ENCODE results near the gene PDSS2.

Gene PDSS2

DNA sequence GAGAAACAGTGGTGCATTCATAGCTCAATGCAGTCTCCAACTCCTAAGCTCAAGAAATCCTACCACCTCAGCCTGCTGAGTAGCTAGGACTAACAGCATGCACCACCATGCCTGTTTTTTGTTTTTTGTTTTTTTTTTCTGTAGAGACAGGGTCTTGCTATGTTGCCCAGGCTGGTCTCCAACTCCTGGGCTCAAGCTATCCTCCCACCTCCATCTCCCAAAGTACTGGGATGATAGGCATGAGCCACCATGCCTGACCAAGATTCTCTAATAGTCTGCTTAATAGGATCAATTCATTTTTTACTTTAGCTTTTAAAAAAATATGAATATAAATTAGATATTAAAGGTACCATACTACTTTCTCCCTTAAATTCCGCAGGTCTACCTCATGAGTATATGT lies 191.7 kb downstream of the PDSS2 start:
- Histone ChIP-seq H3K79me2 (ENCODE audit: insufficient read depth, low read length) (no peaks in the 10 kb centered on the region), H3K27me3 (ENCODE audit: insufficient read depth, low read length, poor library complexity, severe bottlenecking) (no peaks in the 10 kb centered on the region), H3K9ac (ENCODE audit: low read depth, low read length, poor library complexity, severe bottlenecking) (no peak overlapping the region), H3K9me3 (ENCODE audit: insufficient read depth, low read depth, low read length) (no peaks in the 10 kb centered on the region), H3K9me2 (replicated peaks; ENCODE audit: low read depth, low read length) (no peaks in the 10 kb centered on the region), H4K20me1 (ENCODE audit: insufficient read depth, low read length, poor library complexity, severe bottlenecking) (no peaks in the 10 kb centered on the region), H3F3A (ENCODE audit: low read depth) (no peaks in the 10 kb centered on the region), H2AFZ (ENCODE audit: low read length) (no peak overlapping the region), H3K4me2 (ENCODE audit: low read depth, low read length, poor library complexity, severe bottlenecking) (no peak overlapping the region), H3K4me1 (ENCODE audit: insufficient read depth, low read length, poor library complexity, severe bottlenecking) (no peaks in the 10 kb centered on the region), H3K4me3 (ENCODE audit: low read length, poor library complexity, severe bottlenecking) (no peak overlapping the region), H3K36me3 (ENCODE audit: insufficient read depth, low read length) (no peaks in the 10 kb centered on the region)
- TF ChIP-seq, protein P1, sequence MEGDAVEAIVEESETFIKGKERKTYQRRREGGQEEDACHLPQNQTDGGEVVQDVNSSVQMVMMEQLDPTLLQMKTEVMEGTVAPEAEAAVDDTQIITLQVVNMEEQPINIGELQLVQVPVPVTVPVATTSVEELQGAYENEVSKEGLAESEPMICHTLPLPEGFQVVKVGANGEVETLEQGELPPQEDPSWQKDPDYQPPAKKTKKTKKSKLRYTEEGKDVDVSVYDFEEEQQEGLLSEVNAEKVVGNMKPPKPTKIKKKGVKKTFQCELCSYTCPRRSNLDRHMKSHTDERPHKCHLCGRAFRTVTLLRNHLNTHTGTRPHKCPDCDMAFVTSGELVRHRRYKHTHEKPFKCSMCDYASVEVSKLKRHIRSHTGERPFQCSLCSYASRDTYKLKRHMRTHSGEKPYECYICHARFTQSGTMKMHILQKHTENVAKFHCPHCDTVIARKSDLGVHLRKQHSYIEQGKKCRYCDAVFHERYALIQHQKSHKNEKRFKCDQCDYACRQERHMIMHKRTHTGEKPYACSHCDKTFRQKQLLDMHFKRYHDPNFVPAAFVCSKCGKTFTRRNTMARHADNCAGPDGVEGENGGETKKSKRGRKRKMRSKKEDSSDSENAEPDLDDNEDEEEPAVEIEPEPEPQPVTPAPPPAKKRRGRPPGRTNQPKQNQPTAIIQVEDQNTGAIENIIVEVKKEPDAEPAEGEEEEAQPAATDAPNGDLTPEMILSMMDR (conservative IDR thresholded peaks at IDR 0.05; ENCODE audit: low read length) = no peak
- TF ChIP-seq EZH2phosphoT487 (IDR thresholded peaks at IDR 0.05; ENCODE audit: borderline replicate concordance) = no peak

DNA sequence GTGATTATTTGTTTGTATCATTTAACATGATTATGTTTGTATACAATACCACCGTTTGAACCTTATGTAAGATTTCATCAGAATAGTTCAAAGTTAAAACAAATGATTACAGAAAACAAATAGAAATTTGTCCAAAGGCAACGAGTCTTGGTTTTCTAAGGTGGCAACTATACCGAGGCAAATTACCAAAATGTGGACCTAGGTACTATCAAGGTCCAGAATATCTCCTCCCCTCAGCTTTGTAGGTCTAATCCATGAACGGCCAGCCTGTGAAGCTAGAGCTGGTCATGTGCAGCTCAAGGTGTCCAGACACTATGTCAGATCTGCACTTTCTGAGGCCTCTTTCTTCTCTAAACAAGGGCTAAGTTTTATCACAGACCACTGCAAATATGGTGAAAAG lies 192.4 kb downstream of the PDSS2 start:
- H3K9me3 ChIP-seq (ENCODE audit: insufficient read depth, low read depth, low read length) = no peaks in the 10 kb centered on the region
- H3F3A ChIP-seq (ENCODE audit: low read depth) = no peaks in the 10 kb centered on the region
- no peaks in the 10 kb centered on the region for H3K79me2 ChIP-seq (ENCODE audit: insufficient read depth, low read length)
- no peaks in the 10 kb centered on the region for H4K20me1 ChIP-seq (ENCODE audit: insufficient read depth, low read length, poor library complexity, severe bottlenecking)
- no peak overlapping the region for H2AFZ ChIP-seq (ENCODE audit: low read length)
- H3K9me2 ChIP-seq (replicated peaks; ENCODE audit: low read depth, low read length) = no peaks in the 10 kb centered on the region
- H3K4me1 ChIP-seq (ENCODE audit: insufficient read depth, low read length, poor library complexity, severe bottlenecking) = no peaks in the 10 kb centered on the region
- H3K4me2 ChIP-seq (ENCODE audit: low read depth, low read length, poor library complexity, severe bottlenecking) = no peak overlapping the region
- no peaks in the 10 kb centered on the region for H3K27me3 ChIP-seq (ENCODE audit: insufficient read depth, low read length, poor library complexity, severe bottlenecking)
- TF ChIP-seq, protein P1 (conservative IDR thresholded peaks at IDR 0.05; ENCODE audit: low read length) = no peak
- no peak for TF ChIP-seq EZH2phosphoT487 (IDR thresholded peaks at IDR 0.05; ENCODE audit: borderline replicate concordance)
- H3K36me3 ChIP-seq (ENCODE audit: insufficient read depth, low read length) = no peaks in the 10 kb centered on the region
- no peak overlapping the region for H3K4me3 ChIP-seq (ENCODE audit: low read length, poor library complexity, severe bottlenecking)
- H3K9ac ChIP-seq (ENCODE audit: low read depth, low read length, poor library complexity, severe bottlenecking) = no peak overlapping the region

DNA sequence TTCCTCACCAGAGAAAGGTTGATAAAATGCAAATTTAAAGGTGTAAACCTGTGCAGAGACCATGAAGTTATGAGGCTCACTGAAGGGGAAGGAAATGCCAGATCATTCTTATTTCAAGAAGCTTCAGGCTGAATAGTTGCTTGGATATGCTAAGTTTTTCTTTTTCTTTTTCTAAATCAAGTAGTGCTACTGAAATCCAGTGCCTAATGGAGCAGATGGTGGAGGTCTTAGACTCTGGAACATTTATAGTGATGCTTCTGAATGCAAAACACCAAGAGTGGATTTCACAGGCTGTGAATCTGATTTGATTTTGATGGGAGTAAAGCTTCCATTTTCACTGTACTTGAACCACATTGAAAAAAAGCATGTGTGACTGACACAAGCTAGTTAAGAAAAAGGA lies 192.8 kb downstream of the PDSS2 start:
- no peak overlapping the region for H2AFZ ChIP-seq (ENCODE audit: low read length)
- no peaks in the 10 kb centered on the region for H3K79me2 ChIP-seq (ENCODE audit: insufficient read depth, low read length)
- no peaks in the 10 kb centered on the region for H4K20me1 ChIP-seq (ENCODE audit: insufficient read depth, low read length, poor library complexity, severe bottlenecking)
- TF ChIP-seq EZH2phosphoT487 (IDR thresholded peaks at IDR 0.05; ENCODE audit: borderline replicate concordance) = no peak
- TF ChIP-seq, protein P1 (conservative IDR thresholded peaks at IDR 0.05; ENCODE audit: low read length) = no peak
- no peaks in the 10 kb centered on the region for H3K9me2 ChIP-seq (replicated peaks; ENCODE audit: low read depth, low read length)
- no peaks in the 10 kb centered on the region for H3K36me3 ChIP-seq (ENCODE audit: insufficient read depth, low read length)
- no peak overlapping the region for H3K9ac ChIP-seq (ENCODE audit: low read depth, low read length, poor library complexity, severe bottlenecking)
- H3K4me1 ChIP-seq (ENCODE audit: insufficient read depth, low read length, poor library complexity, severe bottlenecking) = no peaks in the 10 kb centered on the region
- H3K4me2 ChIP-seq (ENCODE audit: low read depth, low read length, poor library complexity, severe bottlenecking) = no peak overlapping the region
- H3K27me3 ChIP-seq (ENCODE audit: insufficient read depth, low read length, poor library complexity, severe bottlenecking) = no peaks in the 10 kb centered on the region
- H3K4me3 ChIP-seq (ENCODE audit: low read length, poor library complexity, severe bottlenecking) = no peak overlapping the region
- no peaks in the 10 kb centered on the region for H3K9me3 ChIP-seq (ENCODE audit: insufficient read depth, low read depth, low read length)
- H3F3A ChIP-seq (ENCODE audit: low read depth) = no peaks in the 10 kb centered on the region
